ENCODE measurements around the gene WNT4. TPM values are rescaled to one million over a fixed set of nuclear protein-coding genes. Genes with fewer than 3 reads are reported as not detected.

The WNT4 gene
- total RNA-seq, 2 donors from 2014 or later: not detected

GRCh38 chr1:22108339-22109105 lies 34.4 kb downstream of the WNT4 start:
- H3K27ac Mint-ChIP-seq: peak overlapping the region; percentile 13
- DNase-seq: no peak
- peaks cover 39% of the 10 kb centered on the region for H3K4me1 Mint-ChIP-seq (ENCODE audit: low read depth)
- no peak overlapping the region for H3K4me3 Mint-ChIP-seq
- no peak for ATAC-seq (replicated peaks in 1 of 2)
- H3K9me3 Mint-ChIP-seq: no peaks in the 10 kb centered on the region
- peaks cover 10 to 27% of the 10 kb centered on the region in 2 donors for H3K36me3 Mint-ChIP-seq (ENCODE audit: insufficient read depth in 2 of 2)
- H3K27me3 Mint-ChIP-seq (ENCODE audit: low read depth): no peaks in the 10 kb centered on the region

GRCh38 chr1:22107126-22107525 lies 35.8 kb downstream of the WNT4 start:
- ATAC-seq (replicated peaks in 1 of 2): no peak
- no peak overlapping the region for H3K4me3 Mint-ChIP-seq
- DNase-seq: no peak
- no peak overlapping the region for H3K27ac Mint-ChIP-seq
- no peaks in the 10 kb centered on the region for H3K9me3 Mint-ChIP-seq
- peaks cover 48% of the 10 kb centered on the region for H3K4me1 Mint-ChIP-seq (ENCODE audit: low read depth)
- H3K36me3 Mint-ChIP-seq (ENCODE audit: insufficient read depth in 2 of 2): peaks cover 12 to 34% of the 10 kb centered on the region in 2 donors
- H3K27me3 Mint-ChIP-seq (ENCODE audit: low read depth): no peaks in the 10 kb centered on the region

GRCh38 chr1:22105611-22106207 lies 37.2 kb downstream of the WNT4 start:
- peak in 1 of 2 donors; percentile 30 for DNase-seq
- peak overlapping the region; percentile 84 for H3K27ac Mint-ChIP-seq
- peak overlapping the region in 1 of 2 donors; percentile 35 for H3K4me3 Mint-ChIP-seq
- H3K4me1 Mint-ChIP-seq (ENCODE audit: low read depth): peaks cover 61% of the 10 kb centered on the region
- no peaks in the 10 kb centered on the region for H3K9me3 Mint-ChIP-seq
- peak; percentile 15 to 50 for ATAC-seq (replicated peaks in 1 of 2)
- H3K36me3 Mint-ChIP-seq (ENCODE audit: insufficient read depth in 2 of 2): peaks cover 12 to 34% of the 10 kb centered on the region in 2 donors
- H3K27me3 Mint-ChIP-seq (ENCODE audit: low read depth): no peaks in the 10 kb centered on the region

- peak; percentile 77 to 81 for ATAC-seq (replicated peaks in 1 of 2)
Measured at GRCh38 chr1:22104865-22105437, 37.9 kb downstream of the WNT4 start.

GRCh38 chr1:22104094-22104493 lies 38.8 kb downstream of the WNT4 start:
- no peak for ATAC-seq (replicated peaks in 1 of 2)
- peak overlapping the region; percentile 44 to 69 for H3K4me3 Mint-ChIP-seq
- peaks cover 13 to 38% of the 10 kb centered on the region in 2 donors for H3K36me3 Mint-ChIP-seq (ENCODE audit: insufficient read depth in 2 of 2)
- DNase-seq: no peak
- H3K9me3 Mint-ChIP-seq: no peaks in the 10 kb centered on the region
- H3K4me1 Mint-ChIP-seq (ENCODE audit: low read depth): peaks cover 77% of the 10 kb centered on the region
- H3K27me3 Mint-ChIP-seq (ENCODE audit: low read depth): no peaks in the 10 kb centered on the region
- H3K27ac Mint-ChIP-seq: peak overlapping the region; percentile 84

More at GRCh38 chr1:22104865-22105437, 37.9 kb downstream of the WNT4 start:
- Mint-ChIP-seq H3K27ac (peak overlapping the region; percentile 84), H3K4me1 (ENCODE audit: low read depth) (peaks cover 69% of the 10 kb centered on the region), H3K27me3 (ENCODE audit: low read depth) (no peaks in the 10 kb centered on the region), H3K4me3 (peak overlapping the region; percentile 38 to 69), H3K9me3 (no peaks in the 10 kb centered on the region), H3K36me3 (ENCODE audit: insufficient read depth in 2 of 2) (peaks cover 12 to 36% of the 10 kb centered on the region in 2 donors)
- peak; percentile 54 for DNase-seq

- no peak for ATAC-seq (replicated peaks in 1 of 2)
- peaks cover 87% of the 10 kb centered on the region for H3K4me1 Mint-ChIP-seq (ENCODE audit: low read depth)
- H3K36me3 Mint-ChIP-seq (ENCODE audit: insufficient read depth in 2 of 2): peaks cover 15 to 42% of the 10 kb centered on the region in 2 donors
- DNase-seq: no peak
- H3K27ac Mint-ChIP-seq: peak overlapping the region; percentile 84
- H3K27me3 Mint-ChIP-seq (ENCODE audit: low read depth): no peaks in the 10 kb centered on the region
- no peak overlapping the region for H3K4me3 Mint-ChIP-seq
- H3K9me3 Mint-ChIP-seq: no peaks in the 10 kb centered on the region
Measured at GRCh38 chr1:22102746-22103145, 40.2 kb downstream of the WNT4 start.

- Mint-ChIP-seq H3K36me3 (ENCODE audit: insufficient read depth in 2 of 2) (peaks cover 19 to 49% of the 10 kb centered on the region in 2 donors), H3K27me3 (ENCODE audit: low read depth) (no peaks in the 10 kb centered on the region), H3K9me3 (no peaks in the 10 kb centered on the region), H3K4me1 (ENCODE audit: low read depth) (peaks cover 94% of the 10 kb centered on the region), H3K4me3 (no peak overlapping the region), H3K27ac (peak overlapping the region; percentile 84)
- DNase-seq (no peak), ATAC-seq (replicated peaks in 1 of 2) (no peak)
Measured at GRCh38 chr1:22101995-22102394, 40.9 kb downstream of the WNT4 start.

- no peak overlapping the region for H3K4me3 Mint-ChIP-seq
- H3K27me3 Mint-ChIP-seq (ENCODE audit: low read depth): no peaks in the 10 kb centered on the region
- ATAC-seq (replicated peaks in 1 of 2) (no peak), DNase-seq (no peak)
- H3K36me3 Mint-ChIP-seq (ENCODE audit: insufficient read depth in 2 of 2): peaks cover 19 to 50% of the 10 kb centered on the region in 2 donors
- H3K4me1 Mint-ChIP-seq (ENCODE audit: low read depth): peaks cover 90% of the 10 kb centered on the region
- H3K27ac Mint-ChIP-seq: peak overlapping the region; percentile 94
- H3K9me3 Mint-ChIP-seq: no peaks in the 10 kb centered on the region
Measured at GRCh38 chr1:22101199-22101598, 41.7 kb downstream of the WNT4 start.

- H3K27ac Mint-ChIP-seq: peak overlapping the region; percentile 94
- no peaks in the 10 kb centered on the region for H3K27me3 Mint-ChIP-seq (ENCODE audit: low read depth)
- ATAC-seq (replicated peaks in 1 of 2): no peak
- peaks cover 16 to 46% of the 10 kb centered on the region in 2 donors for H3K36me3 Mint-ChIP-seq (ENCODE audit: insufficient read depth in 2 of 2)
- DNase-seq: no peak
- H3K4me1 Mint-ChIP-seq (ENCODE audit: low read depth): peaks cover 81% of the 10 kb centered on the region
- no peaks in the 10 kb centered on the region for H3K9me3 Mint-ChIP-seq
- no peak overlapping the region for H3K4me3 Mint-ChIP-seq
Measured at GRCh38 chr1:22100168-22100567, 42.7 kb downstream of the WNT4 start.

GRCh38 chr1:22098752-22099151 lies 44.1 kb downstream of the WNT4 start:
- ATAC-seq (replicated peaks in 1 of 2) (no peak), DNase-seq (no peak)
- Mint-ChIP-seq H3K4me3 (no peak overlapping the region), H3K36me3 (ENCODE audit: insufficient read depth in 2 of 2) (peaks cover 9 to 47% of the 10 kb centered on the region in 2 donors), H3K27me3 (ENCODE audit: low read depth) (no peaks in the 10 kb centered on the region), H3K9me3 (no peaks in the 10 kb centered on the region), H3K27ac (no peak overlapping the region), H3K4me1 (ENCODE audit: low read depth) (peaks cover 69% of the 10 kb centered on the region)

- Mint-ChIP-seq H3K27ac (no peak overlapping the region), H3K4me1 (ENCODE audit: low read depth) (peaks cover 69% of the 10 kb centered on the region), H3K27me3 (ENCODE audit: low read depth) (no peaks in the 10 kb centered on the region), H3K36me3 (ENCODE audit: insufficient read depth in 2 of 2) (peaks cover 7 to 45% of the 10 kb centered on the region in 2 donors), H3K9me3 (no peaks in the 10 kb centered on the region), H3K4me3 (no peak overlapping the region)
- ATAC-seq (replicated peaks in 1 of 2) (no peak), DNase-seq (no peak)
Measured at GRCh38 chr1:22096463-22096862, 46.4 kb downstream of the WNT4 start.

- Mint-ChIP-seq H3K4me1 (ENCODE audit: low read depth) (peaks cover 69% of the 10 kb centered on the region), H3K27me3 (ENCODE audit: low read depth) (no peaks in the 10 kb centered on the region), H3K4me3 (no peak overlapping the region), H3K9me3 (no peaks in the 10 kb centered on the region), H3K36me3 (ENCODE audit: insufficient read depth in 2 of 2) (peaks cover 8 to 47% of the 10 kb centered on the region in 2 donors), H3K27ac (no peak overlapping the region)
- DNase-seq (no peak), ATAC-seq (replicated peaks in 1 of 2) (no peak)
Measured at GRCh38 chr1:22096036-22096435, 46.9 kb downstream of the WNT4 start.

GRCh38 chr1:22093513-22093912 lies 49.4 kb downstream of the WNT4 start:
- ATAC-seq (replicated peaks in 1 of 2): no peak
- peaks cover 13 to 53% of the 10 kb centered on the region in 2 donors for H3K36me3 Mint-ChIP-seq (ENCODE audit: insufficient read depth in 2 of 2)
- H3K27me3 Mint-ChIP-seq (ENCODE audit: low read depth): no peaks in the 10 kb centered on the region
- no peak overlapping the region for H3K4me3 Mint-ChIP-seq
- H3K27ac Mint-ChIP-seq: peak overlapping the region; percentile 52
- no peaks in the 10 kb centered on the region for H3K9me3 Mint-ChIP-seq
- DNase-seq: no peak
- H3K4me1 Mint-ChIP-seq (ENCODE audit: low read depth): peaks cover 70% of the 10 kb centered on the region

Data from activated T-cell treated with anti-CD3 and anti-CD28 coated beads, Interleukin-2, amount 50 U/mL, for 72 hours (primary cell).